Spleen (tissue), 11 donors: Measurements from ENCODE around the gene KCNQ1. TPM values are rescaled to one million over a fixed set of nuclear protein-coding genes. Genes with fewer than 3 reads are reported as not detected.

ENCODE experiments used
- DNase-seq: peaks from one replicate; pipeline ENCODE4 v3.0.0-alpha.2; 2020
- H3K27ac ChIP-seq, 8 donors: fragments of 200-600 bp; sonication (generic) in 7 of 8; 1 replicate in 4 of 8; 2 replicates in 4 of 8; pipeline versions ENCODE4 v1.5.0 to v1.8.0; 2016 to 2021; ENCODE audit warnings: inconsistent platforms in 4 of 8, mild to moderate bottlenecking in 4 of 8, moderate library complexity in 1 of 8
- H3K27me3 ChIP-seq, 7 donors: fragments of 200-600 bp; sonication (generic) in 6 of 7; replicated peaks in 1 of 7; 1 replicate in 4 of 7; 2 replicates in 3 of 7; pipeline versions ENCODE4 v1.5.0 to v1.8.0; 2016 to 2021; ENCODE audit warnings: inconsistent platforms in 3 of 7, mild to moderate bottlenecking in 1 of 7
- H3K36me3 ChIP-seq, 6 donors: fragments of 200-600 bp; sonication (generic) in 5 of 6; 1 replicate in 4 of 6; 2 replicates in 2 of 6; pipeline versions ENCODE4 v1.5.0 to v1.8.0; 2016 to 2021; ENCODE audit warnings: inconsistent platforms in 2 of 6
- H3K4me1 ChIP-seq, 6 donors: fragments of 200-600 bp; sonication (generic) in 5 of 6; 1 replicate in 3 of 6; 2 replicates in 3 of 6; pipeline versions ENCODE4 v1.5.0 to v1.8.0; 2016 to 2021; ENCODE audit warnings: inconsistent platforms in 3 of 6
- H3K4me3 ChIP-seq, 8 donors: fragments of 200-600 bp; sonication (generic) in 7 of 8; 1 replicate in 4 of 8; 2 replicates in 4 of 8; pipeline versions ENCODE4 v1.5.0 to v1.8.0; 2016 to 2021; ENCODE audit warnings: inconsistent platforms in 4 of 8, mild to moderate bottlenecking in 4 of 8, moderate library complexity in 2 of 8
- H3K9me3 ChIP-seq, 8 donors: fragments of 200-600 bp; sonication (generic) in 7 of 8; 1 replicate in 4 of 8; 2 replicates in 4 of 8; pipeline versions ENCODE4 v1.5.0 to v1.8.0; 2016 to 2021; ENCODE audit warnings: inconsistent platforms in 4 of 8
- POLR2A ChIP-seq, 3 donors: fragments of 450-650 bp; IDR thresholded peaks; one replicate each; pipeline ENCODE4 v1.5.1; 2017; ENCODE audit warnings: antibody characterized with exemption in 3 of 3, mild to moderate bottlenecking in 1 of 3
- POLR2AphosphoS5 ChIP-seq, 3 donors: sonication (generic); formaldehyde crosslinking; IDR thresholded peaks; one replicate each; pipeline ENCODE4 v1.5.1; 2017; ENCODE audit warnings: antibody characterized with exemption in 3 of 3
- WGBS, 5 donors: extraction: QIAGEN DNeasy Blood & Tissue Kit in 3 of 5; methylation state at CpG; one replicate each; pipeline versions ENCODE4 v1.1.5 to v1.1.7; 2013 to 2018; 5-methylcytosine and 5-hydroxymethylcytosine counted together
- intact Hi-C: fragments of 100-400 bp; cut with DNase I; formaldehyde crosslinking; loops from one replicate; pipeline ENCODE4 v1.15.0; 2023; ENCODE audit warnings: low total_unique reads
- polyA plus RNA-seq, 3 donors: library from polyadenylated mRNA; stranded (reverse); fragments of 200-250 nt; gene quantifications; one replicate each; pipeline ENCODE4 v1.2.1, GENCODE V29; 2013
- total RNA-seq, 7 donors: library from RNA; depleted of rRNA in 3 of 7; stranded (reverse); fragments of >200 nt in 3 of 7; fragmentation: NEBNext Ultra II Directional in 4 of 7; extraction: Animal tissue kit (Norgen Biotek cat#: 25700) in 4 of 7; gene quantifications; one replicate each; pipeline versions ENCODE4 v1.1.0 to v1.2.1, GENCODE V29; 2016 to 2021
- TF ChIP-seq, protein P1 (sequence below), 11 experiments: fragments of 200-600 bp in 7 of 11; fragments of 450-650 bp in 4 of 11; sonication (generic) in 4 of 11; IDR thresholded peaks in 8 of 11; conservative IDR thresholded peaks in 3 of 11; 1 replicate in 7 of 11; 2 replicates in 4 of 11; pipeline versions ENCODE4 v1.4.0 to v1.8.0; 2016 to 2021; ENCODE audit warnings: antibody characterized with exemption in 11 of 11, inconsistent platforms in 4 of 11, mild to moderate bottlenecking in 1 of 11
- donor health status: healthy with polysubstance abuse.
- donor health status: DM: no; HTN: no; CAD: no; lungs with moderate emphysema.
- donor health status: DM: no; HTN: no; CAD: no.
- donor health status: Bipolar disorder and iron deficiency.
- donor health status: healthy.
- donor health status: DM: no; HTN: no; CAD: no.
- donor health status: DM: yes; HTN: yes; CAD: no.

The KCNQ1 gene
- total and polyA plus RNA-seq, 10 donors: 3.3 to 21.6 (median 13.5) TPM

DNA sequence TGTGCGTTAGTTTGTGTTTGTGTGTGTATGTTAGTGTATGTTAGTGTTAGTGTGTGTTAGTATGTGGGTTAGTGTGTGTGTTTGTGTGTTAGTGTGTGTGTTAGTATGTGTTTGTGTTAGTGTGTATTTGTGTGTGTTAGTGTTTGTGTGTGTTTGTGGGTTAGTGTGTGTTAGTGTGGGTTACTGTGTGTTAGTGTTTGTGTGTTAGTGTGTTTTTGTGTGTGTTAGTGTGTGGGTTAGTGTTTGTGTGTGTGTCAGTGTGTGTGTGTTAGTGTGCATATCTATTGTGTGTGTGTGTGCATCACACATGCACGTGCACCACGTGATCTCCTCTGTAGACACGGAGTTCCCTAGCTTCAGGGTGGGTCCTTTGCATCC, 139.6 kb downstream of the KCNQ1 start:
- TF ChIP-seq POLR2A (IDR thresholded peaks at IDR 0.05) (no peak), POLR2AphosphoS5 (IDR thresholded peaks at IDR 0.05) (no peak)
- TF ChIP-seq, protein P1, sequence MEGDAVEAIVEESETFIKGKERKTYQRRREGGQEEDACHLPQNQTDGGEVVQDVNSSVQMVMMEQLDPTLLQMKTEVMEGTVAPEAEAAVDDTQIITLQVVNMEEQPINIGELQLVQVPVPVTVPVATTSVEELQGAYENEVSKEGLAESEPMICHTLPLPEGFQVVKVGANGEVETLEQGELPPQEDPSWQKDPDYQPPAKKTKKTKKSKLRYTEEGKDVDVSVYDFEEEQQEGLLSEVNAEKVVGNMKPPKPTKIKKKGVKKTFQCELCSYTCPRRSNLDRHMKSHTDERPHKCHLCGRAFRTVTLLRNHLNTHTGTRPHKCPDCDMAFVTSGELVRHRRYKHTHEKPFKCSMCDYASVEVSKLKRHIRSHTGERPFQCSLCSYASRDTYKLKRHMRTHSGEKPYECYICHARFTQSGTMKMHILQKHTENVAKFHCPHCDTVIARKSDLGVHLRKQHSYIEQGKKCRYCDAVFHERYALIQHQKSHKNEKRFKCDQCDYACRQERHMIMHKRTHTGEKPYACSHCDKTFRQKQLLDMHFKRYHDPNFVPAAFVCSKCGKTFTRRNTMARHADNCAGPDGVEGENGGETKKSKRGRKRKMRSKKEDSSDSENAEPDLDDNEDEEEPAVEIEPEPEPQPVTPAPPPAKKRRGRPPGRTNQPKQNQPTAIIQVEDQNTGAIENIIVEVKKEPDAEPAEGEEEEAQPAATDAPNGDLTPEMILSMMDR (IDR thresholded peaks at IDR 0.05 in 8 of 11, conservative IDR thresholded peaks at IDR 0.05 in 3 of 11): no peak
- DNase-seq: no peak
- 58 to 93% (median 89%) methylated on average over 3 to 4 of the region's 4 CpGs for WGBS, 5 donors
- H3K27me3 ChIP-seq: no peaks in the 10 kb centered on the region
- intact Hi-C loops: no loop called here
- H3K4me3 ChIP-seq: no peak overlapping the region
- no peaks in the 10 kb centered on the region for H3K9me3 ChIP-seq
- H3K36me3 ChIP-seq: peaks cover 0 to 44% (median 0%) of the 10 kb centered on the region in 6 donors
- H3K27ac ChIP-seq: no peak overlapping the region
- H3K4me1 ChIP-seq: no peaks in the 10 kb centered on the region

DNA sequence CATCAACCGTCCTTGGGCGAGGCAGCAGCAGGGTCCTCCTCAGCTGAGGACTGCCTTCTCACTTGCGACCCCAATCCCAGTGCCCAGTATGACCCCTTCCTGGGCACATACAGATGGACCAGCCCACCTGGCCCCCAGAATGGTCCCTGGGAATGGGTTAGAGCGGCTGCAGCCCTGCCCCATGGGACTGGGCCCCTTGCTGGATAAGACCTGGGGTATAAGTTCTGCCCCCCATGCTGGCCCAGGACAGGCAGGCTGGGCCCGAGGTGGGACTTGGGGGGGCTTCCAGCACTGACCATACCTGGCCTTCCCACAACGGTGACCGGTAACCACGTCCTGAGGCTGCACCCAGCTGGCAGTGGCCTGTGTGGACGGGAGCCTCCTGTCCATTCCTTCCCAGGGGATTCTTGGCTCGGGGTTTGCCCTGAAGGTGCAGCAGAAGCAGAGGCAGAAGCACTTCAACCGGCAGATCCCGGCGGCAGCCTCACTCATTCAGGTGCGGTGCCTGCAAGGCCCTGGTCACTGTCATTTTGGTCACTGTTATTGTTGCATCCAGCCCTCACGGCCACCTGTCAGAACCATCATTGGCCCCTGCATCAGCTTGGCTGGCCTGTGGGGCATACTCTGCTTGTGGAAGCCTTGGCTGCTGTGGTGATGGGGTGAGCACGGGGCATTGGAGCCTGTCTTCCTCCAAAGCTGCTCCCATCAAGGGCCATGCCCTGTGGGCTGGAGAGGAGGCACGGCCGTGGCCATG, 140.2 kb downstream of the KCNQ1 start:
- no peaks in the 10 kb centered on the region for H3K4me1 ChIP-seq
- no peaks in the 10 kb centered on the region for H3K27me3 ChIP-seq
- no peak overlapping the region for H3K4me3 ChIP-seq
- H3K36me3 ChIP-seq: peaks cover 0 to 49% (median 0%) of the 10 kb centered on the region in 6 donors
- no peaks in the 10 kb centered on the region for H3K9me3 ChIP-seq
- peak; percentile 71 for DNase-seq
- WGBS, 5 donors: 91 to 95% (median 94%) methylated on average over 10 to 18 of the region's 18 CpGs
- no peak overlapping the region for H3K27ac ChIP-seq
- intact Hi-C loops: no loop called here
- TF ChIP-seq POLR2AphosphoS5 (IDR thresholded peaks at IDR 0.05): no peak
- TF ChIP-seq POLR2A (IDR thresholded peaks at IDR 0.05): no peak
- TF ChIP-seq, protein P1 (IDR thresholded peaks at IDR 0.05 in 8 of 11, conservative IDR thresholded peaks at IDR 0.05 in 3 of 11): no peak

DNA sequence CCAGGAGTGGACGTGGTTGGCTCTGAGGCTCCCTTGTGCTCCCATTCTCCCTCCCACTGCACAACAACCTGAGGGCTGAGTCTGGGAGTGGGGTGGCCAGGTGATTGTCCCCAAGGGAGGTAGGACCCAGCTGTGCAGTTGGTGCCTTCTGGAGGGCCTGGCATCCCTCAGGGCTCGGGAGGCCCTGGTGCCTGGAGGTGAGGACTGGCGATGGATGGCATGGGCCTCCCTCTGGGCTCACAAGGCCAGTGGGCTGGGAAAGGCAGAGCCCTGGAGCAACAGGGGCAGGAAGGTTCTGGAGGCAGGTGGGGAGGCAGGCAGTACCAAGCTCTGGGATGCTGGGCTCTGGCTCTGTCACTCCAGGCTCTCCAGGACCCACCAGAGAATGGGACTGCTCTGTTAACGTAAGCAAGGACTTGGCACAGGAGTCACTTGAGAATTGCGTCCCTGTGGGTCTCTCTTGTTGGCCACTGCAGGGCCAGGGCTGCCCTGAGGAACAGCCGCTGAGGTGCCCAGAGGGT, 140.8 kb downstream of the KCNQ1 start:
- Histone ChIP-seq H3K9me3 (no peaks in the 10 kb centered on the region), H3K27me3 (no peaks in the 10 kb centered on the region), H3K36me3 (peaks cover 0 to 56% (median 0%) of the 10 kb centered on the region in 6 donors), H3K4me1 (no peaks in the 10 kb centered on the region), H3K4me3 (no peak overlapping the region), H3K27ac (no peak overlapping the region)
- intact Hi-C loops: no loop called here
- DNase-seq: peak; percentile 61
- no peak for TF ChIP-seq POLR2A (IDR thresholded peaks at IDR 0.05)
- no peak for TF ChIP-seq POLR2AphosphoS5 (IDR thresholded peaks at IDR 0.05)
- TF ChIP-seq, protein P1 (IDR thresholded peaks at IDR 0.05 in 8 of 11, conservative IDR thresholded peaks at IDR 0.05 in 3 of 11): no peak
- 87 to 97% (median 95%) methylated on average over 3 to 6 of the region's 6 CpGs for WGBS, 5 donors

DNA sequence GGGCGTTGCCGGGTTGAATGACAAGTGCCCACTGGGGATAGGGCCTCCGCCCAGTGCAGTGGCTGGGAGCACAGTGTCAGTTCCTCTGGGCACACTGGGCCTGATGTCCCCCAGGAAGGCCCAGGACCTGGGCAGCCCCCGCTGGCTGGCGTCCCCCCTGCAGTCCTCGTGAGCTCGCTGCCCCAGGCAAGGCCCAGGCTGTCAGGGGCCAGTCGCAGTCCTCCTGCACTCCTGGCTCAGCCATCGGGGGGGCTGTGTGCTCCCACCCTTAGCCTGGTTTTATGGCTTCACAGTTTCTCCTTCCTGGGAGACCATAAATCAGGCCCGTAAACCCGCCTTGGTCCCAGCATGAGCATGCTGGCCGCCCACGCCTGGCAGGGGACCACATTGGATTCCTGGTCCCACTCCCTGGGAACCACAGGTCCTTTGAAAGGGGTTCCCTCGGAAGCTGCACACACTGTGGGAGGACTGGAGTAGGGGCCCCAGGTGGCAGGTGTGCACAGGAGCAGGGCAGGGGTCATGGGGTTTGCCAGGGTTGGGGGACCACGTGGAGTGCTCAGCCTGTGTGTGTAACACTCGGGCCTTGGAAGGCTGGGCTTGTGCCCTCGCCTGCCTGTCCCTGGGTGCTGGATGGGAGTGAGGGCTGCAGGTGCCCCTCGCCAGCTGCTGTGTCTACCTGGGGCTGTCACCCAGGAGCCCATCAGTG, 141.4 kb downstream of the KCNQ1 start:
- DNase-seq: peak; percentile 59
- 81 to 96% (median 90%) methylated on average over 3 to 18 of the region's 18 CpGs for WGBS, 5 donors
- Histone ChIP-seq H3K27ac (no peak overlapping the region), H3K4me3 (no peak overlapping the region), H3K9me3 (no peaks in the 10 kb centered on the region), H3K27me3 (no peaks in the 10 kb centered on the region), H3K4me1 (no peaks in the 10 kb centered on the region), H3K36me3 (peaks cover 0 to 62% (median 0%) of the 10 kb centered on the region in 6 donors)
- intact Hi-C loops: no loop called here
- TF ChIP-seq POLR2A (IDR thresholded peaks at IDR 0.05) (no peak), POLR2AphosphoS5 (IDR thresholded peaks at IDR 0.05) (no peak)
- TF ChIP-seq, protein P1 (IDR thresholded peaks at IDR 0.05 in 8 of 11, conservative IDR thresholded peaks at IDR 0.05 in 3 of 11): no peak
